ENCODE measurements around the gene LRRC8B. TPM values are rescaled to one million over a fixed set of nuclear protein-coding genes. Genes with fewer than 3 reads are reported as not detected.
A peak's percentile ranks its signal among the peaks of the same experiment; 100 is the strongest.

The LRRC8B gene
- 3.2 and 4.4 TPM in 2 replicates for total RNA-seq (2014; rRNA removed; shearing (Covaris generic))
- total RNA-seq (2022) = 8.8 and 9.9 TPM in 2 replicates
- Bru-seq, nascent RNA = percentile 79 among the genes with signal in this experiment
- BruChase-seq, experiment 1, labeled RNA remaining after a 6-hour chase = percentile 55 among the genes with signal in this experiment
- BruChase-seq, experiment 2, labeled RNA remaining after a 2-hour chase = percentile 67 among the genes with signal in this experiment
- long read RNA-seq, full-length matches to known transcripts = 8 of 12 reads
- long read RNA-seq, partial matches to known transcripts = 3 of 12 reads
- long read RNA-seq, other reads (novel, unspliced or antisense) = 1 of 12 reads

DNA sequence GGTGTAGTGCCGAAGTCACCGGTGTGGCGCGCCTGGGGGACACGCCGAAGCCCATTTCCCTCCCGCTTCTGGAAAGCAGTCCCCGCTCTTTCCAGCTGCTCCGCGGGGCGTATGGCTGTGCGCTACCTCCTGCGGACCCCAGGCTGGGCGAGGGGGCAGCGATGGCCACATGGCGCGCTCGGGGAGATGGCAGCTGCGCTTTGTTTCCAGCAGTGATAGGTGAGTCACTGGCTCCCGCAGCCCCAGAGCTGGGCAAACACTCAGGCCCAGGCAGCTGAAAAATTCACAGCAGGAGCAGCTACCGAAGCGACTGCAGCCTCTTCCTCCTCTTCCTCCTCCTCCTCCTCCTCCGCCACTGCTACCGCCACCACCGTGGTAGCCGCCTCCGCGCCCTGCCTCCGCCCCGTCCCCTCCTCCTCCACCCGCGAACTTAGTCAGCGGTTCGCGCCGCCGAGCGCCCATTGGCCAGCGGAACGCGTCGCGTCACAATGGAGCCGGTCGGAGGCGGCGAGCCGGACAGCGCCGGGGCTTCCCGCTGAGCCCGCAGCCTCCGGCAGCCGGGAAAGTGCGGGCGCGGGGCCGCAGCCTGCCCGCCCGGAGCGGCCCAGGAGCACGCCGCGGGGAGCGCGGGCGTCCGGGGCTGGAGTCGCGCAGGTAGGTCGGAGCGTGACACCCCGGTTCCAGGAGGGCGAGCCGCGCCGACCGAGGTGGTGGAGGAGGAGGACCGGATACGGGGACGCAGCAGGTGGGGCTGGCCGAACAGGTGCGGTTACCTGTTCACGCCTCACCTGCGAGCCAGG, at the start of gene LRRC8B:
Gene LRRC8B (plus strand): TSS at position 461 of the 800 bp plus-strand sequence. CDS start 57,822 bp downstream, outside the sequence.
- peak; percentile 85 for DNase-seq (ENCODE audit: low spot score)
- Histone ChIP-seq H3K9me2 (ENCODE audit: insufficient read depth, low read length) (no peaks in the 10 kb centered on the region), H3K4me2 (ENCODE audit: low read length) (peak within 1 kb of the TSS; percentile 84), H3K4me3 (ENCODE audit: low read depth, low read length, poor library complexity, severe bottlenecking) (peak within 1 kb of the TSS; percentile 87), H3K4me1 (ENCODE audit: insufficient read depth, low read length, poor library complexity, severe bottlenecking) (peaks cover 44% of the 10 kb centered on the region), H3K9me3 (ENCODE audit: low read length) (no peaks in the 10 kb centered on the region), H2AFZ (ENCODE audit: low read length) (peak within 1 kb of the TSS; percentile 92), H3K36me3 (ENCODE audit: insufficient read depth, low read length) (peaks cover 5% of the 10 kb centered on the region), H4K20me1 (ENCODE audit: insufficient read depth, low read length) (no peaks in the 10 kb centered on the region), H3K27ac (ENCODE audit: low read depth, low read length, poor library complexity, severe bottlenecking) (peak within 1 kb of the TSS; percentile 65), H3K79me2 (ENCODE audit: insufficient read depth, low read depth, low read length) (peaks cover 24% of the 10 kb centered on the region; the same call in 1 of the 2 replicates)
- no TSS peak for BruUV-seq (replicated peaks)
- POLR2A ChIA-PET = interaction anchor here (0.6 kb wide), 1 partner anchor 9 kb away, joined by 3 read pairs; no protein-coding TSS in a partner anchor
- intact Hi-C loops (cut with micrococcal nuclease; ENCODE audit: unreplicated experiment) = loop anchor here (1.0 to 5.0 kb wide), 6 partner anchors 28 to 468 kb away; partner anchors contain the start of genes LRRC8C and LRRC8D
- TF ChIP-seq, protein P1, sequence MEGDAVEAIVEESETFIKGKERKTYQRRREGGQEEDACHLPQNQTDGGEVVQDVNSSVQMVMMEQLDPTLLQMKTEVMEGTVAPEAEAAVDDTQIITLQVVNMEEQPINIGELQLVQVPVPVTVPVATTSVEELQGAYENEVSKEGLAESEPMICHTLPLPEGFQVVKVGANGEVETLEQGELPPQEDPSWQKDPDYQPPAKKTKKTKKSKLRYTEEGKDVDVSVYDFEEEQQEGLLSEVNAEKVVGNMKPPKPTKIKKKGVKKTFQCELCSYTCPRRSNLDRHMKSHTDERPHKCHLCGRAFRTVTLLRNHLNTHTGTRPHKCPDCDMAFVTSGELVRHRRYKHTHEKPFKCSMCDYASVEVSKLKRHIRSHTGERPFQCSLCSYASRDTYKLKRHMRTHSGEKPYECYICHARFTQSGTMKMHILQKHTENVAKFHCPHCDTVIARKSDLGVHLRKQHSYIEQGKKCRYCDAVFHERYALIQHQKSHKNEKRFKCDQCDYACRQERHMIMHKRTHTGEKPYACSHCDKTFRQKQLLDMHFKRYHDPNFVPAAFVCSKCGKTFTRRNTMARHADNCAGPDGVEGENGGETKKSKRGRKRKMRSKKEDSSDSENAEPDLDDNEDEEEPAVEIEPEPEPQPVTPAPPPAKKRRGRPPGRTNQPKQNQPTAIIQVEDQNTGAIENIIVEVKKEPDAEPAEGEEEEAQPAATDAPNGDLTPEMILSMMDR (conservative IDR thresholded peaks at IDR 0.05; ENCODE audit: low read length) = no peak
- TF ChIP-seq EZH2phosphoT487 (IDR thresholded peaks at IDR 0.05; ENCODE audit: borderline replicate concordance, low read depth, low read length) = no peak
- CTCF ChIA-PET (ENCODE audit: unreplicated experiment) = no interaction called here

DNA sequence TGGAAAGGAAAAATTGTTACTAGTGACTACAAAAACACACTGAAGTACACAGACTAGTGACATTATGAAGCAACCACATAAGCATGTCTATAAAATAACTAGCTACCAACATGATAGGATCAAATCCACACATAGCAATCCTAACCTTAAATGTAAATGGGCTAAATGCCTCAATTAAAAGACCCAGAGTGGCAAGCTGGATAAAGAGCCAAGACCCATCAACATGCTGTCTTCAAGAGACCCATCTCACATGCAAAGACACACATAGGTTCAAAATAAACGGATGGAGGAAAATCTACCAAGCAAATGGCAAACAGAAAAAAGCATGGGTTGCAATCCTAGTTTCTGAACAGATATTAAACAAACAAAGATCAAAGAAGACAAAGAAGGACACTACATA, 49.4 kb upstream of the LRRC8B start:
- no peaks in the 10 kb centered on the region for H3K79me2 ChIP-seq (ENCODE audit: insufficient read depth, low read depth, low read length)

More for the DNA sequence above, 49.4 kb upstream of the LRRC8B start:
- H3K4me3 ChIP-seq (ENCODE audit: low read depth, low read length, poor library complexity, severe bottlenecking) = no peak overlapping the region
- ChIA-PET CTCF (ENCODE audit: unreplicated experiment) (no interaction called here), POLR2A (interaction anchor here (0.8 kb wide), 1 partner anchor 9 kb away, joined by 3 read pairs; no protein-coding TSS in a partner anchor)
- H3K27ac ChIP-seq (ENCODE audit: low read depth, low read length, poor library complexity, severe bottlenecking) = no peak overlapping the region
- no peaks in the 10 kb centered on the region for H3K36me3 ChIP-seq (ENCODE audit: insufficient read depth, low read length)
- no peak overlapping the region for H2AFZ ChIP-seq (ENCODE audit: low read length)
- no peaks in the 10 kb centered on the region for H3K4me1 ChIP-seq (ENCODE audit: insufficient read depth, low read length, poor library complexity, severe bottlenecking)
- no peak for DNase-seq (ENCODE audit: low spot score)
- H4K20me1 ChIP-seq (ENCODE audit: insufficient read depth, low read length) = no peaks in the 10 kb centered on the region
- TF ChIP-seq EZH2phosphoT487 (IDR thresholded peaks at IDR 0.05; ENCODE audit: borderline replicate concordance, low read depth, low read length) = no peak
- TF ChIP-seq, protein P1 (conservative IDR thresholded peaks at IDR 0.05; ENCODE audit: low read length) = no peak
- no peaks in the 10 kb centered on the region for H3K9me2 ChIP-seq (ENCODE audit: insufficient read depth, low read length)
- intact Hi-C loops (cut with micrococcal nuclease; ENCODE audit: unreplicated experiment) = no loop called here
- H3K4me2 ChIP-seq (ENCODE audit: low read length) = no peak overlapping the region
- BruUV-seq (replicated peaks) = no TSS peak
- H3K9me3 ChIP-seq (ENCODE audit: low read length) = no peaks in the 10 kb centered on the region

Measured in OCI-LY7 (cell line).